Naive thymus-derived CD8-positive, alpha-beta T cell (primary cell): ENCODE measurements around the gene PTCH2. TPM values are rescaled to one million over a fixed set of nuclear protein-coding genes. Genes with fewer than 3 reads are reported as not detected.
A peak's percentile ranks its signal among the peaks of the same experiment; 100 is the strongest.
"Not testable (repeated sequence)": the region's sequence is repeated elsewhere in the genome, so short reads cannot be mapped to it uniquely, and the experiment has no call there.

Experiments used
- ATAC-seq, 2 donors: fragments of 150-1000 bp; cut with Tn5 transposase in 1 of 2; sonication (Bioruptor Pico), chemical (Tn5 transposase) in 1 of 2; 1 replicate in 1 of 2; 2 replicates in 1 of 2; pipeline ENCODE4 v1.10.0; 2021; ENCODE audit warnings: mild to moderate bottlenecking in 2 of 2, moderate library complexity in 2 of 2
- POLR2A ChIA-PET: fragments of 350-600 bp; sonication (Branson Sonifier 250); formaldehyde crosslinking; loops from one replicate; lab custom pipeline; 2021; ENCODE audit warnings: antibody characterized with exemption; lab: Charles Lee
- DNase-seq, 10 donors: peaks; one replicate each; pipeline versions ENCODE4 v3.0.0 to v3.0.0-alpha.2; 2020 to 2022
- H3K27ac Mint-ChIP-seq, 10 donors: one replicate each; pipeline ENCODE4 v1.8.0; 2020 to 2022; ENCODE audit warnings: mild to moderate bottlenecking in 10 of 10, mixed read lengths in 10 of 10, moderate library complexity in 4 of 10, inconsistent platforms in 1 of 10
- H3K27me3 Mint-ChIP-seq, 5 donors: one replicate each; pipeline ENCODE4 v1.8.0; 2021 to 2022; ENCODE audit warnings: mixed read lengths in 5 of 5
- H3K36me3 Mint-ChIP-seq, 3 donors: one replicate each; pipeline ENCODE4 v1.8.0; 2020 to 2022; ENCODE audit warnings: mixed read lengths in 3 of 3, mild to moderate bottlenecking in 2 of 3, inconsistent platforms in 1 of 3
- H3K4me1 Mint-ChIP-seq, 4 donors: one replicate each; pipeline ENCODE4 v1.8.0; 2021 to 2022; ENCODE audit warnings: mixed read lengths in 4 of 4
- H3K4me3 Mint-ChIP-seq, 10 donors: one replicate each; pipeline ENCODE4 v1.8.0; 2020 to 2022; ENCODE audit warnings: mild to moderate bottlenecking in 10 of 10, mixed read lengths in 10 of 10, moderate library complexity in 6 of 10, inconsistent platforms in 1 of 10
- H3K9me3 Mint-ChIP-seq, 9 donors: one replicate each; pipeline ENCODE4 v1.8.0; 2020 to 2022; ENCODE audit warnings: mixed read lengths in 9 of 9, mild to moderate bottlenecking in 3 of 9, inconsistent platforms in 1 of 9, moderate library complexity in 1 of 9
- polyA plus RNA-seq, 3 donors: library from polyadenylated mRNA; unstranded; fragments of 300-500 nt; fragmentation: Illumina TruSeq; gene quantifications; one replicate each; pipeline ENCODE4 v1.2.3, GENCODE V29; 2021
- total RNA-seq, 8 experiments: library from RNA in 2 of 8; stranded (reverse) in 2 of 8; gene quantifications; one replicate each; pipeline ENCODE4 v1.2.3 and lab custom pipeline; 2021 to 2026

PTCH2 gene
- total and polyA plus RNA-seq, 5 experiments from 2014 or later = 1.6 to 2.0 TPM; not detected in 3

- H3K9me3 Mint-ChIP-seq, H3K27ac Mint-ChIP-seq, H3K4me3 Mint-ChIP-seq, H3K27me3 Mint-ChIP-seq, ATAC-seq, H3K36me3 Mint-ChIP-seq: not testable (repeated sequence)
- peaks cover 9 to 18% (median 16%) of the 10 kb centered on the region in 4 donors for H3K4me1 Mint-ChIP-seq
- peak in 1 of 10 donors; percentile 30 for DNase-seq
- POLR2A ChIA-PET = interaction anchor here (0.7 to 1.4 kb wide), 3 partner anchors 19 to 490 kb away, joined by 3 to 5 read pairs (median 3); no protein-coding TSS in a partner anchor
These were observed 4.8 kb downstream of the PTCH2 start for GRCh38 chr1:44838294-44838693.

DNA sequence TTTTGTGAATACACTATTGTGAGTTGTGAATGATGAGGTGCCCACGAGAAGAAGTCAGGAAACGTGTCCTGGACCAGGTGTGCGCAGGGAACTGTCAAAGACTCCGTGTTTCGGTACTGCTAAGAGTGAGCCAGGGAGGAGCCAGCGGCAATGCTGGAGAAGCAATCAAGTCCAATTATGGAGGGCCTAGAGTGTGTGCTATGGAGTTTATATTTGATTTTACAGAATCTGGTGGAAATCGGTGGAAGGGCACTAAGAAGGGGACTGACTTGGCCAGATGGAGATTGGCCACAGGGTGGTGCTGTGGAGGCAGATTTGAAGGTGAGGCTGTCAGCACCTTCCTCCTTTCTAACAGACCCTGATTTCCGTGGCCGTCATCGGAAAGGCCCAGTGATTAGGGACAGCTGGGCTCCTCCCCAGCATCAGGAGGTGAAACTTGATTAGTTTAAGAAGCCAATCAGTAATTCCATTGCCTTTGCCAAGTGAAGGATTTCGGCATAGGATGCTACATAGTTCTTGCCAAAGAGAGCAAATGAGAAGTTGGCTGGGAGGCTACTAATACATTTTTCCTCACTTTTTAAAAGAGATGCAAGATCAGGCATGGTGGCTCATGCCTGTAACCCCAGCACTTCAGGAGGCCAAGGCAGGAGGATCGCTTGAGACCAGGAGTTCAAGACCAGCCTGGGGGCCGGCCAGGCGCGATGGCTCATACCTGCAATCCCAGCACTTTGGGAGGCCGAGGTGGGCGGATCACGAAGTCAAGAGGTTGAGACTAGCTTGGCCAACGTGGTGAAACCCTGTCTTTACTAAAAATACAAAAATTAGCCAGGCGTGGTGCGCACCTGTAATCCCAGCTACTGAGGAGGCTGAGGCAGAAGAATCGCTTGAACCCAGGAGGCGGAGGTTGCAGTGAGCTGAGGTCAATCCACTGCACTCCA, 7.0 kb downstream of the PTCH2 start:
- Mint-ChIP-seq H3K36me3 (no peaks in the 10 kb centered on the region), H3K9me3 (no peaks in the 10 kb centered on the region), H3K27me3 (peaks cover 0 to 8% (median 0%) of the 10 kb centered on the region in 5 donors), H3K4me1 (peaks cover 7 to 11% (median 9%) of the 10 kb centered on the region in 4 donors), H3K27ac (peak overlapping the region in 7 of 10 donors; percentile 4 to 67 (median 34)), H3K4me3 (peak overlapping the region in 9 of 10 donors; percentile 23 to 58 (median 47))
- POLR2A ChIA-PET = interaction anchor here (0.8 to 2.7 kb wide), 8 partner anchors 14 to 124 kb away, joined by 3 to 19 read pairs (median 4); partner anchors contain the start of genes PLK3 and RNU5D-1
- DNase-seq = peak; percentile 65 to 92 (median 78)
- ATAC-seq = peak; percentile 97 to 98

DNA sequence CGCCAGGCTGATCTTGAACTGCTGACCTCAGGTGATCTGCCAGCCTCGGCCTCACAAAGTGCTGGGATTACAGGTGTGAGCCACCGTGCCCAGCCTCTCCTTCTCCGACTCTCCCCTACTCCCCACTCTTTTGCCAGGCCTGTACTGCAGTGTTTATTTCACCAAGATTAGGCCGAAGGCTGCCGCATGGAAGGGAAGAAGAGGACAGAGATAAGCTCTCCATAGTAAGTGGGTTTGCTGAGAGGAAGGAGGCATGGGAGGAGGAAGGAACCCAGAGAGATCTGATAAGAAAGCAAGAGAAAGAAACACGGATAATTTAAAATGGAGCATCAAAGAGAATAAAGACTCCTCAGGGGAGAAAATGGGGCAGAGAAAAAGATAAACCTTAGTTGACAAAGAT, 8.7 kb downstream of the PTCH2 start:
- Mint-ChIP-seq H3K27me3 (peaks cover 0 to 3% (median 0%) of the 10 kb centered on the region in 5 donors), H3K4me1 (peaks cover 7 to 11% (median 9%) of the 10 kb centered on the region in 4 donors), H3K4me3 (no peak overlapping the region), H3K9me3 (no peaks in the 10 kb centered on the region), H3K36me3 (no peaks in the 10 kb centered on the region), H3K27ac (peak overlapping the region in 1 of 10 donors; percentile 32)
- POLR2A ChIA-PET = interaction anchor here (0.9 to 2.7 kb wide), 3 partner anchors 13 to 34 kb away, joined by 3 to 19 read pairs (median 17); partner anchors contain the start of gene PLK3
- ATAC-seq (no peak), DNase-seq (peak in 1 of 10 donors; percentile 8)

DNA sequence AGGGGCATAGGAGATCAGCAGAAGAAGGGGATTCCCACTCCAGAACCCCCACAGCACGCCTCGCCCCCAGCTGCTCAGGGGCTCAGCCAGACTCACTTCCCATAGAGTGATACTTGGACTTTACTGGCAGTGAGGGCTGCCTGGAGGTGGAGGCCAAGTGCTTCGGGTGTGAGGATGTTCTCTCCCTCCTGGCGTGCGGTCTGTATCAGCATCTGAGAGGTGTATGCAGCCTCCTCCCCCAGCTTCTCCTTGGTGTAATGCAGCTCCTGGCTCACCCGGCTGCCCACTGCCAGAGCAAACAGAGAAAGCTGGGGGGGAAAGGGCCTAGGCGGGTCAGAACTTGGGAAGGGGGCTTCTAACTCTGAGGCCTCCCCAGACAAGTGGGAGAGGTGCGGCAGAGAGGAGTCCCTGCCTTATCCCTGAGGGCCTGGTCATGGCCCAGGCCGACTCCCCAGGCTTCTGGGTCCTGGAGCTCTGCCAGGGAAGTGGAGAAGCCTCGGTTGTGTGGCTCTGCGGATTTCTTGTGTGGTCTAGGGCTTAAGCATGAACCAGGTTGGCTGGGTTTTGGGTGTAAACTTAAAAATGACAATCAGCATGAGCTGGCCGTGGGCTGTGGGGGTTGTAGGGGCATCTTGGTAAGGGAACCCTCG, 10.9 kb downstream of the PTCH2 start:
- Mint-ChIP-seq H3K9me3 (no peaks in the 10 kb centered on the region), H3K4me3 (no peak overlapping the region), H3K27ac (peak overlapping the region in 3 of 10 donors; percentile 27 to 70 (median 57)), H3K4me1 (peaks cover 7 to 11% (median 9%) of the 10 kb centered on the region in 4 donors), H3K27me3 (peaks cover 0 to 3% (median 0%) of the 10 kb centered on the region in 5 donors), H3K36me3 (no peaks in the 10 kb centered on the region)
- POLR2A ChIA-PET = interaction anchor here (0.6 to 1.2 kb wide), 2 partner anchors 101 to 610 kb away, joined by 3 read pairs; no protein-coding TSS in a partner anchor
- DNase-seq (peak in 1 of 10 donors; percentile 41), ATAC-seq (no peak)

GRCh38 chr1:44831516-44831915, 11.5 kb downstream of the PTCH2 start:
- Mint-ChIP-seq H3K9me3 (no peaks in the 10 kb centered on the region), H3K27ac (peak overlapping the region in 1 of 10 donors; percentile 27), H3K36me3 (no peaks in the 10 kb centered on the region), H3K4me1 (peaks cover 7 to 11% (median 8%) of the 10 kb centered on the region in 4 donors), H3K4me3 (no peak overlapping the region), H3K27me3 (peaks cover 0 to 2% (median 0%) of the 10 kb centered on the region in 5 donors)
- POLR2A ChIA-PET = interaction anchor here (0.9 to 2.2 kb wide), 3 partner anchors 12 to 100 kb away, joined by 3 to 11 read pairs (median 4); partner anchors contain the start of gene PLK3
- DNase-seq (peak in 1 of 10 donors; percentile 44), ATAC-seq (no peak)

DNA sequence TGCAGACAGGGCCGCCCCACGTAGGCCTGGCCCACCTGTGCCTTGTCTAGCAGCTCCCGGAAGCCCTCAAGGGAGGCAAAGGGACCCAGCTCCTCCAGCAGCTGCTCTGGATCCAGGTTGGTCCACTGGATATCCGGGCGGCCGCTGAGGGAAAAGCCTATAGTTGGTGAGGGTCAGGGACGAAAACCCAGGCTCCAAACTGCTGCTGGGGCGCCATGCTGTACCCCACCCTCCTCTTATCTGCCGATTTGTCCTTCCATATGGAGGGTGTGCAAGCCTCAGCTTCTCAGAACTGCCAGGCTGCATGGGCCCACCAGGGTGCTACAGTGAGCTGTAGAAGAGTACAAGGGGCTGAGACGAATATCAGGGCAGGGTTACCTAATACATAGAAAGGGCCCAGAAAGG, 12.2 kb downstream of the PTCH2 start:
- POLR2A ChIA-PET = interaction anchor here (0.6 to 2.2 kb wide), 8 partner anchors 9 to 167 kb away, joined by 3 to 11 read pairs (median 4); partner anchors contain the start of genes BTBD19 and PLK3
- DNase-seq (peak in 1 of 10 donors; percentile 59), ATAC-seq (no peak)
- Mint-ChIP-seq H3K27ac (no peak overlapping the region), H3K4me3 (no peak overlapping the region), H3K27me3 (peaks cover 0 to under 1% (median 0%) of the 10 kb centered on the region in 5 donors), H3K4me1 (peaks cover 5 to 8% (median 6%) of the 10 kb centered on the region in 4 donors), H3K36me3 (no peaks in the 10 kb centered on the region), H3K9me3 (no peaks in the 10 kb centered on the region)

GRCh38 chr1:44829506-44830384, 13.3 kb downstream of the PTCH2 start:
- peaks cover 0 to 3% (median 1%) of the 10 kb centered on the region in 4 donors for H3K4me1 Mint-ChIP-seq
- no peak for ATAC-seq
- H3K36me3 Mint-ChIP-seq = no peaks in the 10 kb centered on the region
- peak in 1 of 10 donors; percentile 35 for DNase-seq
- POLR2A ChIA-PET = interaction anchor here (0.6 to 2.2 kb wide), 8 partner anchors 7 to 143 kb away, joined by 3 to 11 read pairs (median 4); partner anchors contain the start of genes BTBD19, PLK3 and RPS8
- no peak overlapping the region for H3K27ac Mint-ChIP-seq
- no peaks in the 10 kb centered on the region for H3K9me3 Mint-ChIP-seq
- H3K4me3 Mint-ChIP-seq = no peak overlapping the region
- no peaks in the 10 kb centered on the region for H3K27me3 Mint-ChIP-seq

DNA sequence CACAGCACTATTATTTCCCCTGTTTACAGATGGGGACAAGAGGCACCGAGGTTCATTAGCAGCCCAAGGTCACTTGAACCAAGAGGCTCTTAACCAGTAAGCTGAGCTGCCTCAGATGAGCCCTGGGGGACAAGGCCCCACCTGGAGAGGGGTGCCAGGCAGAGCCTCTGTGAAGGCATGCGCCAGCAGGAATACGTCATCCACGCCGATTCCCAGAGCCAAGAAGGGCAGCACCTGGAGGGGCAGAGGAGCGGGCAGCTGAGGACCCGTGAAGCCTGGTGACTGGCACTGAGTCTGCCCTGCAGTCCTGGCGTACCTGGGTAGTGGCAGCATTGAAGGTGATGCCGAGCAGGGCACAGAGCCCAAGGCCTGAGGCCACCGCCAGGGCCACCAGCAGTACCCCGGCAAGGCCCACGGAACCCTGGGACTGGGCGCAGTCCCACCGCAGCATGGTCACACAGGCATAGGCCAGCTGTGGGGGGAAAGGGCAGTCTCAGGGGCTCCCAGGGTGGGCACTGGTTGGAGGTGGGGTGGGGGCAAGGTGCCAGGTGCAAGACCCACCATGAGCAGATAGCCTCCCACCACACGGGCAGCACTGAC, 14.1 kb downstream of the PTCH2 start:
- POLR2A ChIA-PET = interaction anchor here (0.7 to 2.0 kb wide), 4 partner anchors 9 to 53 kb away, joined by 3 to 8 read pairs (median 4); partner anchors contain the start of gene RPS8
- no peak for ATAC-seq
- Mint-ChIP-seq H3K27me3 (no peaks in the 10 kb centered on the region), H3K4me3 (no peak overlapping the region), H3K4me1 (peaks cover 0 to 3% (median 1%) of the 10 kb centered on the region in 4 donors), H3K36me3 (no peaks in the 10 kb centered on the region), H3K9me3 (no peaks in the 10 kb centered on the region), H3K27ac (no peak overlapping the region)
- DNase-seq = peak in 1 of 10 donors; percentile 62

DNA sequence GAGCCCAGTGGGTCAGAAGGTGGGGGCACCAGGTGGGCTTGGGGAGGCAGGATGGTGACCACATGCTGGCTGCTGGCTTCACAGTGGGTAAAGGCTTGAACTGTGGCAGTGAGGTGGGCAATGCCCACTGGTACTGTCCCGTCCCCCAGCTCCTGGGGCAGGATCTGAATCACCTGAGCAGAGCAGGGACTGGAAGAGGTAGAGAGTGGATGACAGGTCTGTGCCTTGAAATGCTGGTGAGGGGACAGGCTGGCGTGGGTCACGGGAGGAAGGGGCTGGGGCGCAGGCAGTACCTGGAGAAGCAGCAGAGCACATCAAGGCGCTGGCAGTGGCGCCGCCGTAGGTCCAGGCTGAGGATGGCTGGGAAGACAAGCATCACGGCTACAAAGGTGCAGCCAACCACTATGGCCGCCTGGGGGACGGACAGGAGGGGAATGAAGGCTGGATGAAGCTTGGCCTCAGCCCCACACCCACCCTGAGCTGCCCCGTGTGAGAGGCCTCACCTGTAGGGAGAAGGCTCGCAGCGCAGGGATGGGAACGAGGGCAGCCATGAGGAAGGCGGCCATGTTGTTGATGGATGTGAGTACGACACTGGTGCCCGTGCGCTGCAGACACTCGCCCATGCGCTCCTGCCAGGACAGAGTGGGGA, 14.9 kb downstream of the PTCH2 start:
- peak overlapping the region in 3 of 10 donors; percentile 17 to 85 (median 52) for H3K27ac Mint-ChIP-seq
- no peaks in the 10 kb centered on the region for H3K36me3 Mint-ChIP-seq
- no peaks in the 10 kb centered on the region for H3K27me3 Mint-ChIP-seq
- H3K4me1 Mint-ChIP-seq = peaks cover 0 to 1% (median 1%) of the 10 kb centered on the region in 4 donors
- DNase-seq = peak in 1 of 10 donors; percentile 54
- ATAC-seq = no peak
- POLR2A ChIA-PET = interaction anchor here (0.6 to 2.8 kb wide), 4 partner anchors 19 to 97 kb away, joined by 3 to 18 read pairs (median 5); partner anchors contain the start of genes PLK3 and RNU5D-1
- no peak overlapping the region for H3K4me3 Mint-ChIP-seq
- no peaks in the 10 kb centered on the region for H3K9me3 Mint-ChIP-seq

- no peaks in the 10 kb centered on the region for H3K9me3 Mint-ChIP-seq
- DNase-seq (peak in 1 of 10 donors; percentile 45), ATAC-seq (no peak)
- peak overlapping the region in 1 of 10 donors; percentile 17 for H3K27ac Mint-ChIP-seq
- no peak overlapping the region for H3K4me3 Mint-ChIP-seq
- H3K27me3 Mint-ChIP-seq = no peaks in the 10 kb centered on the region
- peaks cover 0 to 1% (median under 1%) of the 10 kb centered on the region in 4 donors for H3K4me1 Mint-ChIP-seq
- no peaks in the 10 kb centered on the region for H3K36me3 Mint-ChIP-seq
- POLR2A ChIA-PET = interaction anchor here (0.6 to 2.8 kb wide), 5 partner anchors 18 to 97 kb away, joined by 3 to 18 read pairs (median 5); partner anchors contain the start of genes BTBD19, PLK3 and RNU5D-1
These were observed 15.7 kb downstream of the PTCH2 start for GRCh38 chr1:44827197-44828002.
